H1 (cell line): ENCODE measurements around the gene RNF114. TPM values are rescaled to one million over a fixed set of nuclear protein-coding genes. Genes with fewer than 3 reads are reported as not detected.
A peak's percentile ranks its signal among the peaks of the same experiment; 100 is the strongest.

ENCODE experiments used
- BRCA1 ChIP-seq: IDR thresholded peaks from 2 replicates; pipeline ENCODE4 v1.6.1; 2012; ENCODE audit warnings: low read depth, low read length, improper control_type of control experiment
- CHD7 ChIP-seq: fragments of 300-600 bp; sonication (generic); IDR thresholded peaks from 2 replicates; pipeline ENCODE4 v1.7.1; 2012; ENCODE audit warnings: low read length, moderate library complexity, mild to moderate bottlenecking, inconsistent platforms; ENCODE audit not compliant: insufficient replicate concordance
- E2F6 ChIP-seq: IDR thresholded peaks from 2 replicates; pipeline ENCODE4 v1.6.1; 2012; ENCODE audit warnings: inconsistent platforms
- EZH2 ChIP-seq: fragments of 200-600 bp; sonication (generic); IDR thresholded peaks from 2 replicates; pipeline ENCODE4 v1.7.1; 2012; ENCODE audit warnings: low read depth, mild to moderate bottlenecking, moderate library complexity, low read length, inconsistent platforms; ENCODE audit not compliant: severe bottlenecking
- KDM4A ChIP-seq: IDR thresholded peaks from one replicate; pipeline ENCODE4 v1.7.1; 2012; ENCODE audit warnings: low read depth, mild to moderate bottlenecking, moderate library complexity, low read length, inconsistent platforms; ENCODE audit not compliant: severe bottlenecking
- POLR2A ChIP-seq, 2 experiments: IDR thresholded peaks; 1 replicate in 1 of 2; 2 replicates in 1 of 2; pipeline ENCODE4 v1.6.1; 2011; ENCODE audit warnings: low read depth in 2 of 2, low read length in 2 of 2, mild to moderate bottlenecking in 2 of 2; ENCODE audit errors: control extremely low read depth in 1 of 2
- SAP30 ChIP-seq: fragments of 300-600 bp; sonication (generic); IDR thresholded peaks from 2 replicates; pipeline ENCODE4 v1.7.1; 2012; ENCODE audit warnings: low read length, moderate library complexity, mild to moderate bottlenecking, inconsistent platforms; ENCODE audit not compliant: insufficient read depth, insufficient replicate concordance
- SP2 ChIP-seq: IDR thresholded peaks from 2 replicates; pipeline ENCODE4 v1.6.1; 2012; ENCODE audit warnings: mild to moderate bottlenecking, low read length, inconsistent platforms
- TAF1 ChIP-seq: IDR thresholded peaks from 2 replicates; pipeline ENCODE4 v1.6.1; 2011; ENCODE audit warnings: mild to moderate bottlenecking, low read depth, low read length
- ZNF274 ChIP-seq: IDR thresholded peaks from 2 replicates; pipeline ENCODE4 v1.7.0; 2012; ENCODE audit warnings: low read length, borderline replicate concordance; ENCODE audit errors: extremely low read depth
- polyA plus RNA-seq, 7 experiments: library from polyadenylated mRNA; depleted of rRNA in 3 of 7; stranded (reverse) in 5 of 7; unstranded in 2 of 7; fragments of >200 nt in 5 of 7; fragments of 200-250 nt in 2 of 7; gene quantifications; 1 replicate in 5 of 7; 2 replicates in 1 of 7; 4 replicates in 1 of 7; pipeline versions ENCODE4 v1.2.1 to v1.2.3, GENCODE V29; 2011 to 2013; ENCODE audit warnings: missing spikeins in 2 of 7, mixed read lengths in 2 of 7
- total RNA-seq: library from RNA; stranded (reverse); fragmentation: NEBNext Ultra II Directional; extraction: Animal tissue kit (Norgen Biotek cat#: 25700); gene quantifications from 2 replicates; pipeline ENCODE4 v1.2.1, GENCODE V29; 2021

Gene RNF114
- total and polyA plus RNA-seq, 2 of the 8 experiments (the other 6 are each of a cell fraction or from before 2014, with no cell fraction given): 81.7 to 89.9 TPM

- TF ChIP-seq TAF1 (peak; percentile 87), SAP30 (peak; percentile 73), ZNF274 (no peak), SP2 (no peak), CHD7 (no peak), POLR2A (IDR thresholded peaks at IDR 0.05; ENCODE audit: control extremely low read depth in 1 of 2, low read depth in 2 of 2, low read length in 2 of 2) (peak in 1 of 2 experiments; percentile 55; a peak in 1 of 3 replicates), EZH2 (no peak), KDM4A (peak; percentile 100), BRCA1 (no peak), E2F6 (no peak)
Measured at GRCh38 chr20:49915380-49916145, 20.6 kb upstream of the RNF114 start, which contains the start of gene SPATA2 (continued).
